K562 (cell line): ENCODE results near the gene PCP2. TPM values are rescaled to one million over a fixed set of nuclear protein-coding genes. Genes with fewer than 3 reads are reported as not detected.

Experiments
- ATAC-seq: fragments of 200-7000 bp; cut with Tn5 transposase; 3 replicates; pipeline ENCODE4 v1.9.1; 2020; ENCODE audit warnings: moderate library complexity
- BruUV-seq: library from RNA; stranded (reverse); fragments of 400-500 nt; replicated peaks from 2 replicates; lab custom pipeline; 2021; lab: Mats Ljungman, UMichigan
- CTCF ChIA-PET: fragments of 300-600 bp; formaldehyde crosslinking; extraction: SDS; loops from one replicate; lab custom pipeline; 2021; ENCODE audit warnings: low intra/inter-chr PET ratio; lab: Yijun Ruan, JAX
- POLR2A ChIA-PET: fragments of 300-600, 350-650 bp; sonication (Branson Sonifier 250); formaldehyde crosslinking; extraction: SDS; loops from one replicate; lab custom pipeline; 2021; ENCODE audit warnings: antibody characterized with exemption, inconsistent platforms; lab: Yijun Ruan, JAX
- DNase-seq, 4 experiments: peaks; one replicate each; pipeline versions ENCODE4 v3.0.0 to v3.0.0-alpha.2; 2011 to 2018; ENCODE audit warnings: low spot score in 3 of 4, mixed read lengths in 3 of 4; ENCODE audit errors: extremely low read depth in 1 of 4
- FAIRE-seq: peaks from 2 replicates; lab custom pipeline; 2011; peaks lifted over from hg19 to GRCh38; lab: Jason Lieb, UNC
- H2AFZ ChIP-seq: 2 replicates; pipeline ENCODE4 v1.6.0; 2011; ENCODE audit warnings: low read depth, low read length, control low read depth, inconsistent platforms
- H3K27ac ChIP-seq: fragments of 200-600 bp; 3 replicates; pipeline ENCODE4 v1.8.0; 2011; ENCODE audit warnings: low read depth, mild to moderate bottlenecking, control low read depth, inconsistent platforms, low read length, moderate library complexity, mixed read lengths; ENCODE audit errors: extremely low read depth
- H3K27me3 ChIP-seq, 2 experiments: fragments of 300-600 bp in 1 of 2; 2 replicates in 1 of 2; 3 replicates in 1 of 2; pipeline versions ENCODE4 v1.6.0 to v1.8.0; 2011; ENCODE audit warnings: inconsistent platforms in 2 of 2, low read length in 2 of 2, mild to moderate bottlenecking in 1 of 2, mixed read lengths in 1 of 2, moderate library complexity in 1 of 2; ENCODE audit not compliant: control insufficient read depth in 2 of 2, insufficient read depth in 2 of 2
- H3K36me3 ChIP-seq: fragments of 300-600 bp; 3 replicates; pipeline ENCODE4 v1.8.0; 2011; ENCODE audit warnings: mild to moderate bottlenecking, low read length, inconsistent platforms; ENCODE audit not compliant: control insufficient read depth, insufficient read depth
- H3K4me1 ChIP-seq, 2 experiments: fragments of 200-600 bp in 1 of 2; replicated peaks in 1 of 2; 2 replicates in 1 of 2; 3 replicates in 1 of 2; pipeline versions ENCODE4 v1.5.1 to v1.8.0; 2011; ENCODE audit warnings: inconsistent platforms in 2 of 2, low read length in 2 of 2, mild to moderate bottlenecking in 1 of 2, mixed read lengths in 1 of 2, moderate library complexity in 1 of 2; ENCODE audit not compliant: control insufficient read depth in 2 of 2, insufficient read depth in 2 of 2
- H3K4me2 ChIP-seq: 2 replicates; pipeline ENCODE4 v1.6.1; 2011; ENCODE audit warnings: low read length, control low read depth, inconsistent platforms, mixed read lengths; ENCODE audit not compliant: insufficient read depth
- H3K4me3 ChIP-seq: fragments of 200-600 bp; sonication (generic), shearing (Covaris generic); 2 replicates; pipeline ENCODE4 v1.5.1; 2016; ENCODE audit warnings: control low read depth, inconsistent platforms
- H3K79me2 ChIP-seq: fragments of 200-600 bp; 3 replicates; pipeline ENCODE4 v1.8.0; 2011; ENCODE audit warnings: low read length, inconsistent platforms; ENCODE audit not compliant: control insufficient read depth, insufficient read depth
- H3K9ac ChIP-seq, 2 experiments: 2 replicates each; pipeline versions ENCODE4 v1.6.0 to v1.6.1; 2011; ENCODE audit warnings: low read depth in 2 of 2, low read length in 2 of 2, control low read depth in 1 of 2, inconsistent platforms in 1 of 2, mild to moderate bottlenecking in 1 of 2, mixed read lengths in 1 of 2; ENCODE audit not compliant: insufficient read depth in 1 of 2
- H3K9me1 ChIP-seq: one replicate; pipeline ENCODE4 v1.6.0; 2011; ENCODE audit warnings: inconsistent platforms, mild to moderate bottlenecking, low read length, moderate library complexity; ENCODE audit not compliant: control insufficient read depth, insufficient read depth
- H3K9me3 ChIP-seq: replicated peaks from 2 replicates; pipeline ENCODE4 v1.5.1; 2011; ENCODE audit warnings: low read depth, low read length, inconsistent platforms; ENCODE audit not compliant: control insufficient read depth, insufficient read depth
- H4K20me1 ChIP-seq: replicated peaks from 2 replicates; pipeline ENCODE4 v1.6.1; 2011; ENCODE audit warnings: low read length, inconsistent platforms, mixed read lengths; ENCODE audit not compliant: control insufficient read depth, insufficient read depth
- ZNF121 ChIP-seq: sonication (generic); formaldehyde crosslinking; conservative IDR thresholded peaks from 2 replicates; pipeline ENCODE4 v1.8.0; 2022; ENCODE audit warnings: missing genetic modification reagents
- ZNF197 ChIP-seq: fragments of 200-800 bp; sonication (Bioruptor generic); IDR thresholded peaks from 2 replicates; pipeline ENCODE4 v1.6.1; 2016; ENCODE audit warnings: low read depth, missing genetic modification characterization, missing compliant biosample characterization
- ZNF282 ChIP-seq: sonication (generic); formaldehyde crosslinking; IDR thresholded peaks from 2 replicates; pipeline ENCODE4 v1.8.1; 2023; ENCODE audit warnings: missing genetic modification reagents
- whole genome bisulfite sequencing: fragments of 100-300 bp; shearing (Covaris generic); methylation state at CpG from one replicate; pipeline ENCODE4 v1.1.6; 2016; ENCODE audit warnings: low coverage, mixed read lengths; ENCODE audit not compliant: insufficient coverage; ENCODE audit errors: missing lambda C conversion rate; 5-methylcytosine and 5-hydroxymethylcytosine counted together
- in situ Hi-C: fragments of 300-500 bp; cut with MboI; formaldehyde crosslinking; loops from 4 replicates; pipeline ENCODE4 v1.15.0; 2018; ENCODE audit warnings: inconsistent platforms, mixed read lengths
- intact Hi-C: fragments of 100-400 bp; cut with micrococcal nuclease; formaldehyde crosslinking; loops from 2 replicates; pipeline ENCODE4 v1.14.2; 2022
- polyA plus RNA-seq, 8 experiments: library from polyadenylated mRNA; depleted of rRNA in 4 of 8; stranded (reverse) in 5 of 8; unstranded in 3 of 8; fragments of >200 nt; fragmentation: Nextera tagmentation in 2 of 8; fragmentation: Illumina TruSeq in 1 of 8; extraction: Ambion mirVana in 2 of 8; extraction: Trizol in 1 of 8; gene quantifications; 2 replicates each; pipeline versions ENCODE4 v1.2.1 to v1.2.3, GENCODE V29; 2011 to 2014; ENCODE audit warnings: inconsistent platforms in 1 of 8, missing spikeins in 1 of 8
- total RNA-seq, 7 experiments: library from RNA; depleted of rRNA in 6 of 7; stranded (reverse); fragments of >200 nt in 6 of 7; fragmentation: Illumina TruSeq in 2 of 7; extraction: Trizol in 2 of 7; gene quantifications; 2 replicates each; pipeline versions ENCODE4 v1.2.1 to v1.2.3, GENCODE V29; 2011 to 2021; ENCODE audit warnings: low replicate concordance in 1 of 7
- TF ChIP-seq, protein P1 (sequence below), 2 experiments: fragments of 150-350 bp in 1 of 2; IDR thresholded peaks; 2 replicates each; pipeline ENCODE4 v1.6.1; 2012 to 2016; ENCODE audit warnings: low read depth in 2 of 2, low read length in 2 of 2, mild to moderate bottlenecking in 1 of 2, moderate library complexity in 1 of 2

The PCP2 gene
- total and polyA plus RNA-seq, 9 of the 15 experiments (the other 6 are each of a cell fraction or from before 2014, with no cell fraction given), result 0.17 to 1.3 (median 0.49) TPM; not detected in 3

DNA sequence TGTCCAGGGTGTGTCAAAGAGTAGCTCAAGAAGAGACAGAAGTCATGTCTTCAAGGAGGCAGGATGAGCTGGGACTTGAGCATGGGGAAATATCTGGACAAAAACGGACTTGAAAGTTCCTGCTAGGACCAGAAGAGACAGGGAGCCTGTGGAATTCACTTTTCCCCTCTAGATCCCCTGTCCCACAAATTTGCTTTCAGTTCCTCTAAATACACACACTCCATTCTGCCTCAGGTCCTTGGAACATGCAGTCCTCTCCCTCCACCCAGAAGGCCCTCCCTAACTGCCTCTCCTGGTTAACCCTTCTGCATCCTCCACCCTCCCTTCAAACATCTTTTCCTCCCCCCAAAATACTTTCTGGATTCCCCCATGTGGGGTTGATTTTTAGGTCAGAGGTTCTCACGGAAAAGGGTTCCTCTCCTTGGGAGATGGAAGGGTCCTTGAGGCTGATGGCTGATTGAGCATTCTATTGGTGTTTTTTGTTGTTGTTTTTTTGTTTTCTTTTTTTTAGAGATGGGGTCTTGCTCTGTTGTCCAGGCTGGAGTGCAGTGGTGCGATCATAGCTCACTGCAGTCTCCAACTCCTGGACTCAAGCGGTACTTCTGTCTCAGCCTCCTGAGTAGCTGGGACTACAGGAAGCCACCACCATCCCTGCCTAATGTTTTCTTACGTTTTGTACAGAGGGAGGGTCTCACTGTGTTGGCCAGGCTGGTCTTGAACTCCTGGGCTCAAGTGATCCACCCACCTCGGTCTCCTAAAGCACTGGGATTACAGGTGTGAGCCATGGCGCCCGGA, 28.4 kb upstream of the PCP2 start:
- TF ChIP-seq, protein P1, sequence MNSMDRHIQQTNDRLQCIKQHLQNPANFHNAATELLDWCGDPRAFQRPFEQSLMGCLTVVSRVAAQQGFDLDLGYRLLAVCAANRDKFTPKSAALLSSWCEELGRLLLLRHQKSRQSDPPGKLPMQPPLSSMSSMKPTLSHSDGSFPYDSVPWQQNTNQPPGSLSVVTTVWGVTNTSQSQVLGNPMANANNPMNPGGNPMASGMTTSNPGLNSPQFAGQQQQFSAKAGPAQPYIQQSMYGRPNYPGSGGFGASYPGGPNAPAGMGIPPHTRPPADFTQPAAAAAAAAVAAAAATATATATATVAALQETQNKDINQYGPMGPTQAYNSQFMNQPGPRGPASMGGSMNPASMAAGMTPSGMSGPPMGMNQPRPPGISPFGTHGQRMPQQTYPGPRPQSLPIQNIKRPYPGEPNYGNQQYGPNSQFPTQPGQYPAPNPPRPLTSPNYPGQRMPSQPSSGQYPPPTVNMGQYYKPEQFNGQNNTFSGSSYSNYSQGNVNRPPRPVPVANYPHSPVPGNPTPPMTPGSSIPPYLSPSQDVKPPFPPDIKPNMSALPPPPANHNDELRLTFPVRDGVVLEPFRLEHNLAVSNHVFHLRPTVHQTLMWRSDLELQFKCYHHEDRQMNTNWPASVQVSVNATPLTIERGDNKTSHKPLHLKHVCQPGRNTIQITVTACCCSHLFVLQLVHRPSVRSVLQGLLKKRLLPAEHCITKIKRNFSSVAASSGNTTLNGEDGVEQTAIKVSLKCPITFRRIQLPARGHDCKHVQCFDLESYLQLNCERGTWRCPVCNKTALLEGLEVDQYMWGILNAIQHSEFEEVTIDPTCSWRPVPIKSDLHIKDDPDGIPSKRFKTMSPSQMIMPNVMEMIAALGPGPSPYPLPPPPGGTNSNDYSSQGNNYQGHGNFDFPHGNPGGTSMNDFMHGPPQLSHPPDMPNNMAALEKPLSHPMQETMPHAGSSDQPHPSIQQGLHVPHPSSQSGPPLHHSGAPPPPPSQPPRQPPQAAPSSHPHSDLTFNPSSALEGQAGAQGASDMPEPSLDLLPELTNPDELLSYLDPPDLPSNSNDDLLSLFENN (IDR thresholded peaks at IDR 0.05; ENCODE audit: low read depth in 2 of 2, low read length in 2 of 2), result no peak
- TF ChIP-seq ZNF197 (CRISPR knock-in tag) (no peak), ZNF121 (CRISPR knock-in tag) (peak; percentile 96), ZNF282 (no peak)
- intact Hi-C loops, result no loop called here
- H3K4me2 ChIP-seq, result no peak overlapping the region
- WGBS, result 1% methylated on average over 7 of the region's 8 CpGs
- no peak overlapping the region for H3K9ac ChIP-seq
- H3K9me1 ChIP-seq, result no peaks in the 10 kb centered on the region
- H2AFZ ChIP-seq, result no peak overlapping the region
- in situ Hi-C loops, result no loop called here
- H4K20me1 ChIP-seq, result no peaks in the 10 kb centered on the region
- no peak overlapping the region for H3K27ac ChIP-seq
- BruUV-seq, result no TSS peak
- no peaks in the 10 kb centered on the region for H3K36me3 ChIP-seq
- H3K4me3 ChIP-seq, result no peak overlapping the region
- ATAC-seq (no peak), DNase-seq (no peak), FAIRE-seq (no peak)
- ChIA-PET POLR2A (interaction anchor here (0.5 to 0.7 kb wide), 3 partner anchors 14 to 261 kb away, joined by 3 read pairs; no protein-coding TSS in a partner anchor), CTCF (no interaction called here)
- no peaks in the 10 kb centered on the region for H3K9me3 ChIP-seq
- H3K4me1 ChIP-seq, result peaks cover 0 to 6% of the 10 kb centered on the region in 2 experiments; a peak in 2 of 5 replicates
- no peaks in the 10 kb centered on the region for H3K79me2 ChIP-seq
- H3K27me3 ChIP-seq, result peaks cover 11 to 15% of the 10 kb centered on the region in 2 experiments; a peak in 4 of 5 replicates
